ENCODE measurements around the gene SLC16A3. TPM values are rescaled to one million over a fixed set of nuclear protein-coding genes. Genes with fewer than 3 reads are reported as not detected.

Gene SLC16A3
- total and polyA plus RNA-seq, 2 donors (not counting 3 experiments of a cell fraction or from before 2014, with no cell fraction given), result 95.9 to 171 TPM

- Histone ChIP-seq H2AFZ (ENCODE audit: low read depth, low read length) (no peak overlapping the region), H3K9me3 (replicated peaks; ENCODE audit: control insufficient read depth, insufficient read depth, low read length) (no peaks in the 10 kb centered on the region), H3K79me2 (ENCODE audit: control insufficient read depth, insufficient read depth, low read length) (no peaks in the 10 kb centered on the region), H3K36me3 (ENCODE audit: control insufficient read depth in 2 of 2, extremely low read depth in 1 of 2, insufficient read depth in 2 of 2, low read length in 2 of 2) (no peaks in the 10 kb centered on the region), H4K20me1 (replicated peaks; ENCODE audit: control insufficient read depth, extremely low read depth, insufficient read depth, low read length) (no peaks in the 10 kb centered on the region), H3K4me1 (ENCODE audit: control insufficient read depth, extremely low read depth, insufficient read depth, low read length) (peaks cover 22% of the 10 kb centered on the region), H3K27ac (ENCODE audit: insufficient read depth, low read depth, low read length) (no peak overlapping the region), H3K4me2 (ENCODE audit: insufficient read depth, low read length) (no peak overlapping the region), H3K27me3 (ENCODE audit: control insufficient read depth in 2 of 2, insufficient read depth in 2 of 2, low read length in 2 of 2) (no peaks in the 10 kb centered on the region), H3K9ac (replicated peaks; ENCODE audit: extremely low read depth, insufficient read depth, low read length) (no peak overlapping the region), H3K9me1 (replicated peaks; ENCODE audit: control insufficient read depth, extremely low read depth, insufficient read depth, low read length) (no peaks in the 10 kb centered on the region), H3K4me3 (replicated peaks in 1 of 3; ENCODE audit: insufficient read depth in 1 of 3, low read depth in 1 of 3, low read length in 3 of 3) (no peak overlapping the region)
- FAIRE-seq (no peak), DNase-seq (ENCODE audit: low read depth, low spot score) (peak; percentile 39)
- TF ChIP-seq GATA2 (IDR thresholded peaks at IDR 0.05; ENCODE audit: insufficient read depth, insufficient read length, low read depth, low read length), result no peak
- no peak for TF ChIP-seq POLR2A (IDR thresholded peaks at IDR 0.05; ENCODE audit: low read depth, low read length)
- no peak for TF ChIP-seq FOS (IDR thresholded peaks at IDR 0.05; ENCODE audit: borderline replicate concordance, insufficient read depth, low read length)
- TF ChIP-seq POLR2AphosphoS5 (IDR thresholded peaks at IDR 0.05; ENCODE audit: insufficient read depth, low read depth, low read length), result no peak
- TF ChIP-seq JUN (IDR thresholded peaks at IDR 0.05; ENCODE audit: borderline replicate concordance, insufficient read depth, insufficient read length, low read depth), result no peak
- no peak for TF ChIP-seq EZH2 (IDR thresholded peaks at IDR 0.05; ENCODE audit: borderline replicate concordance, low read depth, low read length, severe bottlenecking)
- TF ChIP-seq MYC (IDR thresholded peaks at IDR 0.05; ENCODE audit: low read depth, low read length), result no peak
- TF ChIP-seq CTCF (IDR thresholded peaks at IDR 0.05; ENCODE audit: extremely low read depth in 1 of 2, insufficient read depth in 1 of 2, low read depth in 1 of 2, low read length in 2 of 2), result no peak
- TF ChIP-seq MAX (IDR thresholded peaks at IDR 0.05; ENCODE audit: insufficient read depth, insufficient read length), result no peak
- BruUV-seq (replicated peaks), result no TSS peak
- ChIA-PET POLR2A (no interaction called here), CTCF (interaction anchor here (1.5 kb wide), 2 partner anchors 10 to 16 kb away, joined by 4 to 6 read pairs; no protein-coding TSS in a partner anchor)
- intact Hi-C loops (cut with micrococcal nuclease) (no loop called here), dilution Hi-C loops (cut with MboI; ENCODE audit: extremely low pct_ligation_motif_present, low sequenced_read_pairs) (no loop called here)
Observed at GRCh38 chr17:82285141-82285540, 56.3 kb downstream of the SLC16A3 start.
